Duodenal mucosa (tissue), 2 donors: ENCODE measurements around the gene ADCY2.

Source experiments
- H3K27ac ChIP-seq: one replicate; pipeline ENCODE4 v1.7.0; 2013; ENCODE audit warnings: low read depth, low read length
- H3K27me3 ChIP-seq, 2 donors: one replicate each; pipeline ENCODE4 v1.7.0; 2013; ENCODE audit warnings: low read length in 2 of 2, control low read depth in 1 of 2; ENCODE audit not compliant: insufficient read depth in 2 of 2, control insufficient read depth in 1 of 2
- H3K36me3 ChIP-seq, 2 donors: one replicate each; pipeline ENCODE4 v1.7.0; 2013; ENCODE audit warnings: low read length in 2 of 2, control low read depth in 1 of 2; ENCODE audit not compliant: insufficient read depth in 2 of 2, control insufficient read depth in 1 of 2
- H3K4me1 ChIP-seq, 2 donors: one replicate each; pipeline ENCODE4 v1.7.0; 2013; ENCODE audit warnings: low read length in 2 of 2, control low read depth in 1 of 2; ENCODE audit not compliant: insufficient read depth in 2 of 2, control insufficient read depth in 1 of 2
- H3K4me3 ChIP-seq, 2 donors: one replicate each; pipeline ENCODE4 v1.7.0; 2013; ENCODE audit warnings: low read length in 2 of 2, low read depth in 1 of 2
- H3K9ac ChIP-seq, 2 donors: one replicate each; pipeline ENCODE4 v1.7.0; 2013; ENCODE audit warnings: low read length in 2 of 2, low read depth in 1 of 2
- H3K9me3 ChIP-seq, 2 donors: one replicate each; pipeline ENCODE4 v1.7.0; 2013; ENCODE audit warnings: low read length in 2 of 2, control low read depth in 1 of 2; ENCODE audit not compliant: control insufficient read depth in 1 of 2

Gene ADCY2

GRCh38 chr5:7742241-7742656, 346.3 kb downstream of the ADCY2 start:
- no peak overlapping the region for H3K27ac ChIP-seq
- H3K9ac ChIP-seq: no peak overlapping the region
- H3K4me3 ChIP-seq: no peak overlapping the region
- no peaks in the 10 kb centered on the region for H3K4me1 ChIP-seq
- H3K9me3 ChIP-seq: no peaks in the 10 kb centered on the region
- no peaks in the 10 kb centered on the region for H3K36me3 ChIP-seq
- no peaks in the 10 kb centered on the region for H3K27me3 ChIP-seq

- Histone ChIP-seq H3K27ac (no peak overlapping the region), H3K9me3 (no peaks in the 10 kb centered on the region), H3K4me3 (no peak overlapping the region), H3K4me1 (no peaks in the 10 kb centered on the region), H3K36me3 (no peaks in the 10 kb centered on the region), H3K27me3 (no peaks in the 10 kb centered on the region), H3K9ac (no peak overlapping the region)
Observed at GRCh38 chr5:7745882-7746610, 350.1 kb downstream of the ADCY2 start.

DNA sequence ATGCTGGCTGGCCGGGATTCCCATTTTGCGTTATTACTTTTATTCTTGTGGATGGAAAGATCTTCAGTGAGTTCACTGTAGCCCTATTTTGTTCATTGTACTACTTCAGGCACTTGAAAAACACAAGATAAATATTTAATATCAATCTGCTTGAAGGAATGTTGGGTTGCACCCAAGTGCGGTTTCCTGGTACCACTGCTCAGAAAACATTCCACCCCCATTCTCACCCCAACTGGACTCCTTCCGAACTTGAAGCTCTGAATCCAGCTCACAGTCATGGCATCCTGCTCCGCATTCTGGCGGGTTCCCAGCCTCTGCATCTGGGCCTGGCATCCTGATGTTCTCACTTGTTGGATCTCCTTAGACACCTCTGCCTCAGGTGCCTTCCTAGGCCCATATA, 351.8 kb downstream of the ADCY2 start:
- Histone ChIP-seq H3K9ac (no peak overlapping the region), H3K4me3 (no peak overlapping the region), H3K27ac (no peak overlapping the region)

GRCh38 chr5:7749626-7750025, 353.7 kb downstream of the ADCY2 start:
- Histone ChIP-seq H3K9ac (no peak overlapping the region), H3K4me1 (no peaks in the 10 kb centered on the region), H3K9me3 (no peaks in the 10 kb centered on the region), H3K4me3 (no peak overlapping the region), H3K36me3 (no peaks in the 10 kb centered on the region), H3K27me3 (no peaks in the 10 kb centered on the region), H3K27ac (no peak overlapping the region)

More for the DNA sequence above, 351.8 kb downstream of the ADCY2 start:
- no peaks in the 10 kb centered on the region for H3K9me3 ChIP-seq
- no peaks in the 10 kb centered on the region for H3K36me3 ChIP-seq
- no peaks in the 10 kb centered on the region for H3K27me3 ChIP-seq
- H3K4me1 ChIP-seq: no peaks in the 10 kb centered on the region

- H3K27me3 ChIP-seq: no peaks in the 10 kb centered on the region
- H3K36me3 ChIP-seq: no peaks in the 10 kb centered on the region
- no peaks in the 10 kb centered on the region for H3K9me3 ChIP-seq
- no peak overlapping the region for H3K27ac ChIP-seq
- H3K4me3 ChIP-seq: no peak overlapping the region
- H3K9ac ChIP-seq: no peak overlapping the region
- no peaks in the 10 kb centered on the region for H3K4me1 ChIP-seq
Observed at GRCh38 chr5:7751874-7752273, 355.9 kb downstream of the ADCY2 start.

GRCh38 chr5:7753181-7753580, 357.2 kb downstream of the ADCY2 start:
- Histone ChIP-seq H3K27ac (no peak overlapping the region), H3K4me1 (no peaks in the 10 kb centered on the region), H3K9me3 (no peaks in the 10 kb centered on the region), H3K9ac (no peak overlapping the region), H3K36me3 (no peaks in the 10 kb centered on the region), H3K27me3 (peaks cover 0 to 2% of the 10 kb centered on the region in 2 donors), H3K4me3 (no peak overlapping the region)

- no peaks in the 10 kb centered on the region for H3K4me1 ChIP-seq
- no peak overlapping the region for H3K27ac ChIP-seq
- H3K9ac ChIP-seq: no peak overlapping the region
- H3K27me3 ChIP-seq: peaks cover 0 to 2% of the 10 kb centered on the region in 2 donors
- H3K36me3 ChIP-seq: no peaks in the 10 kb centered on the region
- no peak overlapping the region for H3K4me3 ChIP-seq
- no peaks in the 10 kb centered on the region for H3K9me3 ChIP-seq
Observed at GRCh38 chr5:7753596-7753995, 357.7 kb downstream of the ADCY2 start.

DNA sequence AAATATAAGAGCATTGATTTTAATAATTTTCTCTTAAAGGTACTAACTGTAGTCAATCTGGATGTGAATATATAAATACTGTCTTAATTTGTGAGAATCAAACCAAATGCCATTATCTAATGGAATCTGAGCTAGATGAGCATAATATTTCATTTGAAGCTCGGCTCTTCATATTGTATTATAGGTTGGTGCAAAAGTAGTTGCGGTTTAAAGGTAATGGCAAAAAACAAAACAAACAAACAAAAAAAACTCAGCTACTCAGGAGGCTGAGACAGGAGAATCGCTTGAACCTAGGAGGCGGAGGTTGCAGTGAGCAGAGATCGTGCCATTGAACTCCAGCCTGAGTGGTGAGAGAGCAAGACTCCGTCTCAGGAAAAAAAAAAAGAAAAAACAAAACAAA, 358.6 kb downstream of the ADCY2 start:
- Histone ChIP-seq H3K27me3 (peaks cover 0 to 2% of the 10 kb centered on the region in 2 donors), H3K9ac (no peak overlapping the region), H3K4me1 (no peaks in the 10 kb centered on the region), H3K4me3 (no peak overlapping the region), H3K9me3 (no peaks in the 10 kb centered on the region), H3K27ac (no peak overlapping the region), H3K36me3 (no peaks in the 10 kb centered on the region)

DNA sequence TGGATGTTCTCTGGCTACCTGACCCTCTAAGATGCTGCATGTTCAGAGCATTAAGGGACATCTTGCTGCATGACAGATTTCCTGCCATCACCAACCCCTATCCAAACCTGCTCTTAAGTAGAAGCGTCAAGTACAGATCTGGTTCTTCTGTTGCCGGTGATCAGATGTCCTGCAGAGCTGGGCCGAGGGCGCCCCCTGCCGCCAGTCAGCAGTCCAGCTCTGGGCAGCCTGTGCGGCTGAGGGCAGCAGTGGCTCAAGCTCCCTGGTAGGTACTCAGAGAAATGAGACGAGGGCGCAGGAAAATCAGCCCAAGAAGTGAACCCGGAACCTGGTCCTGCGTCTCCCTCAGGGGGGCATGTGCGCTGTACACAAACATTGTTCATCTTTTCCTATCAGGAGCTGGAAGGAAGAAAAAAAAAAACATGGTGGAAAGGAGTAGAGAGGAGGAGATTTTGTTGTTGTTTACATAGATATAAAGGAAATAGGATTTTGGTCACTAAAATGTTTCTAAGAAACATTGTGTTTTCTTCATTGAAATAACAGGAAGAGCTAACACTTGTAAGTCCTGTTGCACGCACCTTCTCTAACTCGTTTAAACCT, 359.2 kb downstream of the ADCY2 start:
- Histone ChIP-seq H3K27ac (no peak overlapping the region), H3K9me3 (no peaks in the 10 kb centered on the region), H3K4me1 (no peaks in the 10 kb centered on the region), H3K27me3 (peaks cover 0 to 2% of the 10 kb centered on the region in 2 donors), H3K9ac (no peak overlapping the region), H3K36me3 (no peaks in the 10 kb centered on the region), H3K4me3 (no peak overlapping the region)

GRCh38 chr5:7755958-7756357, 360.0 kb downstream of the ADCY2 start:
- no peak overlapping the region for H3K9ac ChIP-seq
- no peaks in the 10 kb centered on the region for H3K9me3 ChIP-seq
- H3K4me1 ChIP-seq: no peaks in the 10 kb centered on the region
- H3K27me3 ChIP-seq: peaks cover 0 to 2% of the 10 kb centered on the region in 2 donors
- H3K36me3 ChIP-seq: no peaks in the 10 kb centered on the region
- no peak overlapping the region for H3K27ac ChIP-seq
- H3K4me3 ChIP-seq: no peak overlapping the region
